Neural cell (in vitro differentiated cells): Measurements from ENCODE around the gene PLOD3. TPM values are rescaled to one million over a fixed set of nuclear protein-coding genes. Genes with fewer than 3 reads are reported as not detected.
"Not testable (repeated sequence)": the region's sequence is repeated elsewhere in the genome, so short reads cannot be mapped to it uniquely, and the experiment has no call there.

Experiments
- H2AFZ ChIP-seq: fragments of 200-600, 300-800 bp; sonication (generic), shearing (Covaris generic); 2 replicates; pipeline ENCODE4 v1.6.0; 2014; ENCODE audit warnings: low read depth, mild to moderate bottlenecking, antibody characterized with exemption, low read length, moderate library complexity
- H3F3A ChIP-seq: fragments of 200-600 bp; shearing (Covaris generic); 2 replicates; pipeline ENCODE4 v1.6.1; 2016; ENCODE audit warnings: mild to moderate bottlenecking, moderate library complexity, mixed read lengths, antibody characterized with exemption, low read length; ENCODE audit not compliant: insufficient read depth, poor library complexity, severe bottlenecking
- H3K27ac ChIP-seq: fragments of 200-600, 300-800 bp; sonication (generic), shearing (Covaris generic); 2 replicates; pipeline ENCODE4 v1.5.1; 2014; ENCODE audit warnings: mild to moderate bottlenecking, low read length, moderate library complexity
- H3K27me3 ChIP-seq: fragments of 300-800, 200-600 bp; sonication (generic), shearing (Covaris generic); 2 replicates; pipeline ENCODE4 v1.6.0; 2014; ENCODE audit warnings: mild to moderate bottlenecking, low read depth, low read length, moderate library complexity; ENCODE audit not compliant: insufficient read depth
- H3K36me3 ChIP-seq: fragments of 300-800, 200-600 bp; sonication (generic), shearing (Covaris generic); 2 replicates; pipeline ENCODE4 v1.5.1; 2014; ENCODE audit warnings: mild to moderate bottlenecking, antibody characterized with exemption, low read length, moderate library complexity; ENCODE audit not compliant: insufficient read depth
- H3K4me2 ChIP-seq: fragments of 300-800, 200-600 bp; sonication (generic), shearing (Covaris generic); 2 replicates; pipeline ENCODE4 v1.6.0; 2014; ENCODE audit warnings: mild to moderate bottlenecking, low read length
- H3K4me3 ChIP-seq: fragments of 300-800, 200-600 bp; sonication (generic), shearing (Covaris generic); 2 replicates; pipeline ENCODE4 v1.5.1; 2014; ENCODE audit warnings: mild to moderate bottlenecking, low read length, moderate library complexity
- H3K79me2 ChIP-seq: fragments of 200-600 bp; shearing (Covaris generic); replicated peaks from 2 replicates; pipeline ENCODE4 v1.6.0; 2014; ENCODE audit warnings: mild to moderate bottlenecking, low read length, moderate library complexity; ENCODE audit not compliant: insufficient read depth
- H3K9ac ChIP-seq: fragments of 300-800, 200-600 bp; sonication (generic), shearing (Covaris generic); 2 replicates; pipeline ENCODE4 v1.6.1; 2016; ENCODE audit warnings: mild to moderate bottlenecking, low read length, mixed read lengths
- H3K9me2 ChIP-seq: fragments of 200-600 bp; shearing (Covaris generic); 2 replicates; pipeline ENCODE4 v1.6.1; 2016; ENCODE audit warnings: mild to moderate bottlenecking, low read length, mixed read lengths; ENCODE audit not compliant: insufficient read depth
- H3K9me3 ChIP-seq: fragments of 200-600, 300-800 bp; sonication (generic), shearing (Covaris generic); 2 replicates; pipeline ENCODE4 v1.6.1; 2016; ENCODE audit warnings: mild to moderate bottlenecking, mixed run types, low read length, moderate library complexity, mixed read lengths
- H4K20me1 ChIP-seq: fragments of 200-600 bp; shearing (Covaris generic); 2 replicates; pipeline ENCODE4 v1.6.1; 2016; ENCODE audit warnings: mild to moderate bottlenecking, mixed run types; ENCODE audit not compliant: insufficient read depth
- EP300 ChIP-seq: fragments of 450-650 bp; conservative IDR thresholded peaks from 2 replicates; pipeline ENCODE4 v1.6.1; 2014; ENCODE audit warnings: antibody characterized with exemption, mild to moderate bottlenecking, moderate library complexity; ENCODE audit not compliant: poor library complexity, severe bottlenecking
- EZH2 ChIP-seq: fragments of 200-600, 300-800 bp; shearing (Covaris generic), sonication (generic); IDR thresholded peaks from 2 replicates; pipeline ENCODE4 v1.6.1; 2014; ENCODE audit warnings: antibody characterized with exemption, low read length, borderline replicate concordance, mild to moderate bottlenecking; ENCODE audit not compliant: insufficient read depth, poor library complexity, severe bottlenecking
- MXI1 ChIP-seq: fragments of 450-650 bp; conservative IDR thresholded peaks from 2 replicates; pipeline ENCODE4 v1.6.1; 2014; ENCODE audit warnings: antibody characterized with exemption, mild to moderate bottlenecking; ENCODE audit not compliant: poor library complexity, severe bottlenecking
- POLR2AphosphoS5 ChIP-seq: IDR thresholded peaks from 2 replicates; pipeline ENCODE4 v1.6.1; 2012
- RAD21 ChIP-seq: fragments of 450-650 bp; conservative IDR thresholded peaks from 2 replicates; pipeline ENCODE4 v1.6.1; 2014; ENCODE audit warnings: antibody characterized with exemption, mild to moderate bottlenecking, moderate library complexity
- SMC3 ChIP-seq: fragments of 450-650 bp; conservative IDR thresholded peaks from 2 replicates; pipeline ENCODE4 v1.6.1; 2014; ENCODE audit warnings: antibody characterized with exemption, mild to moderate bottlenecking, moderate library complexity; ENCODE audit not compliant: poor library complexity
- TAF1 ChIP-seq: IDR thresholded peaks from 2 replicates; pipeline ENCODE4 v1.6.1; 2012; ENCODE audit warnings: low read depth
- polyA plus RNA-seq: library from polyadenylated mRNA; depleted of rRNA; stranded (reverse); fragments of >200 nt; gene quantifications from 2 replicates; pipeline ENCODE4 v1.2.3, GENCODE V29; 2014
- TF ChIP-seq, protein P1 (sequence below): IDR thresholded peaks from 2 replicates; pipeline ENCODE4 v1.6.1; 2012; ENCODE audit warnings: borderline replicate concordance
- TF ChIP-seq, protein P2 (sequence below): fragments of 450-650 bp; IDR thresholded peaks from 2 replicates; pipeline ENCODE4 v1.5.1; 2014; ENCODE audit warnings: antibody characterized with exemption, mild to moderate bottlenecking, moderate library complexity; ENCODE audit not compliant: poor library complexity, severe bottlenecking

PLOD3 gene
- polyA plus RNA-seq, 1 donor from 2014 or later: 19.2 TPM

DNA sequence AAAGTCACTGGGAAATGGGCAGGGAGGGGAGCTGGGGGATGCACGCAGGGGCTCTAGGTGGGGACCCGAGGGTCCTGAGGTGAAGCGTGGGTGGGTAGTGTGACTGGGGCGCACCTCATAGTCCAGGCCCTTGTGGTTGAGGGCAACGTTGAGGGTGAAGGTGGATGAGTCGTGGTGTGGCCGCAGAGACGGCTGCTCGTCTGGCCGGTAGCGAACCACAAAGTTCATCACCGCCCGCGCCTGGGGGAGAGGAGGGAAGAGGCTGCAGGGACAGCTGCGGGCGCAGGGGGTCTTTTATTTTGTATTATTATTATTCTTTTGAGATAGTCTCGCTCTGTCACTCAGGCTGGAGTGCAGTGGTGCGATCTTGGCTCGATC is 10.7 kb downstream of the PLOD3 start:
- H3K9ac ChIP-seq: no peak overlapping the region
- H3K79me2 ChIP-seq: no peaks in the 10 kb centered on the region
- no peaks in the 10 kb centered on the region for H3K36me3 ChIP-seq
- no peaks in the 10 kb centered on the region for H4K20me1 ChIP-seq
- H3K9me3 ChIP-seq: no peaks in the 10 kb centered on the region
- no peaks in the 10 kb centered on the region for H3F3A ChIP-seq
- TF ChIP-seq MXI1: no peak
- no peak for TF ChIP-seq EZH2
- TF ChIP-seq, protein P1, sequence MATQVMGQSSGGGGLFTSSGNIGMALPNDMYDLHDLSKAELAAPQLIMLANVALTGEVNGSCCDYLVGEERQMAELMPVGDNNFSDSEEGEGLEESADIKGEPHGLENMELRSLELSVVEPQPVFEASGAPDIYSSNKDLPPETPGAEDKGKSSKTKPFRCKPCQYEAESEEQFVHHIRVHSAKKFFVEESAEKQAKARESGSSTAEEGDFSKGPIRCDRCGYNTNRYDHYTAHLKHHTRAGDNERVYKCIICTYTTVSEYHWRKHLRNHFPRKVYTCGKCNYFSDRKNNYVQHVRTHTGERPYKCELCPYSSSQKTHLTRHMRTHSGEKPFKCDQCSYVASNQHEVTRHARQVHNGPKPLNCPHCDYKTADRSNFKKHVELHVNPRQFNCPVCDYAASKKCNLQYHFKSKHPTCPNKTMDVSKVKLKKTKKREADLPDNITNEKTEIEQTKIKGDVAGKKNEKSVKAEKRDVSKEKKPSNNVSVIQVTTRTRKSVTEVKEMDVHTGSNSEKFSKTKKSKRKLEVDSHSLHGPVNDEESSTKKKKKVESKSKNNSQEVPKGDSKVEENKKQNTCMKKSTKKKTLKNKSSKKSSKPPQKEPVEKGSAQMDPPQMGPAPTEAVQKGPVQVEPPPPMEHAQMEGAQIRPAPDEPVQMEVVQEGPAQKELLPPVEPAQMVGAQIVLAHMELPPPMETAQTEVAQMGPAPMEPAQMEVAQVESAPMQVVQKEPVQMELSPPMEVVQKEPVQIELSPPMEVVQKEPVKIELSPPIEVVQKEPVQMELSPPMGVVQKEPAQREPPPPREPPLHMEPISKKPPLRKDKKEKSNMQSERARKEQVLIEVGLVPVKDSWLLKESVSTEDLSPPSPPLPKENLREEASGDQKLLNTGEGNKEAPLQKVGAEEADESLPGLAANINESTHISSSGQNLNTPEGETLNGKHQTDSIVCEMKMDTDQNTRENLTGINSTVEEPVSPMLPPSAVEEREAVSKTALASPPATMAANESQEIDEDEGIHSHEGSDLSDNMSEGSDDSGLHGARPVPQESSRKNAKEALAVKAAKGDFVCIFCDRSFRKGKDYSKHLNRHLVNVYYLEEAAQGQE: no peak
- no peak for TF ChIP-seq EP300
- H3K4me2 ChIP-seq: no peak overlapping the region
- no peak overlapping the region for H3K4me3 ChIP-seq
- no peak overlapping the region for H2AFZ ChIP-seq
- H3K9me2 ChIP-seq: no peaks in the 10 kb centered on the region
- peaks cover 19% of the 10 kb centered on the region for H3K27me3 ChIP-seq
- no peak overlapping the region for H3K27ac ChIP-seq

DNA sequence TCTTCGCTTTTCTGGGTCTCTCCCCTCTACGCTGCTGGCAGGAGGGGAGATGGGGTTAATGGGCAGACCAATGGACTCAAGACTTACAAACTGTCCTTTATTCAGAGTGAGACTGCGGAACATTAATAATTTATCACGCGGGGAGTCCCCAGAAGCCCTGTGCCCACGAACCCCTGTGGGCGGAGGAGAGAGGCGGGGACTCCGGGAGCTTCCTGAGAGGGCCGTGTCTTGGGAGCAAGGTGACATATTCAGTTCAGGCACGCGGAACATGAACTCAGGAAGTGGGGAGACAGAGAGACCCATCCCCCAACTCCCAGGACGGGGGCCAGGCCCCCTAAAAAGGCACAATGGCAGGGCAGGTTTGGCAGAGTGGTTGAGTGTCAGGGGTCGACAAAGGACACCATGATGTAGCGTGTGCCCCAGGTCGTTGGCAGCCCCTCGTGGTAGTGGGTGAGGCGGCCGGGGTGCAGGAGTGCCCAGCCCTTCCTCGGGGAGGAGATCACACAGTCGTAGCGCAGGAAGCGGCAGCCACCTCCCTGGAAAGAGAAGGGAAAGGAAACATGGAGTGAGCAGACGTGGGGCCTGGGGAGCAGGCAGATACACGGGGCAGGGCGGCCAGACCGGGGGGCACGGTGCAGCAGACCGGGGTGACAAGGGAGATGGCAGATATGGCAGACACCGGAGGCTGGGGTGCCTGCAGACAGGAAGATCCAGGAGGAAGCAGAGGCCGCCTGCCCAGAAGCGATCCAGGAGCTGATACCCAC is 11.3 kb downstream of the PLOD3 start:
- no peak overlapping the region for H2AFZ ChIP-seq
- H3K79me2 ChIP-seq: no peaks in the 10 kb centered on the region
- no peaks in the 10 kb centered on the region for H3K9me3 ChIP-seq
- H3K27ac ChIP-seq: no peak overlapping the region
- H3K4me3 ChIP-seq: no peak overlapping the region
- no peaks in the 10 kb centered on the region for H4K20me1 ChIP-seq
- no peak for TF ChIP-seq RAD21
- no peak for TF ChIP-seq EZH2
- TF ChIP-seq, protein P2, sequence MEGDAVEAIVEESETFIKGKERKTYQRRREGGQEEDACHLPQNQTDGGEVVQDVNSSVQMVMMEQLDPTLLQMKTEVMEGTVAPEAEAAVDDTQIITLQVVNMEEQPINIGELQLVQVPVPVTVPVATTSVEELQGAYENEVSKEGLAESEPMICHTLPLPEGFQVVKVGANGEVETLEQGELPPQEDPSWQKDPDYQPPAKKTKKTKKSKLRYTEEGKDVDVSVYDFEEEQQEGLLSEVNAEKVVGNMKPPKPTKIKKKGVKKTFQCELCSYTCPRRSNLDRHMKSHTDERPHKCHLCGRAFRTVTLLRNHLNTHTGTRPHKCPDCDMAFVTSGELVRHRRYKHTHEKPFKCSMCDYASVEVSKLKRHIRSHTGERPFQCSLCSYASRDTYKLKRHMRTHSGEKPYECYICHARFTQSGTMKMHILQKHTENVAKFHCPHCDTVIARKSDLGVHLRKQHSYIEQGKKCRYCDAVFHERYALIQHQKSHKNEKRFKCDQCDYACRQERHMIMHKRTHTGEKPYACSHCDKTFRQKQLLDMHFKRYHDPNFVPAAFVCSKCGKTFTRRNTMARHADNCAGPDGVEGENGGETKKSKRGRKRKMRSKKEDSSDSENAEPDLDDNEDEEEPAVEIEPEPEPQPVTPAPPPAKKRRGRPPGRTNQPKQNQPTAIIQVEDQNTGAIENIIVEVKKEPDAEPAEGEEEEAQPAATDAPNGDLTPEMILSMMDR: no peak
- no peak for TF ChIP-seq TAF1
- TF ChIP-seq MXI1: no peak
- no peak for TF ChIP-seq EP300
- TF ChIP-seq SMC3: no peak
- TF ChIP-seq, protein P1: no peak
- TF ChIP-seq POLR2AphosphoS5: no peak
- peaks cover 24% of the 10 kb centered on the region for H3K27me3 ChIP-seq
- no peaks in the 10 kb centered on the region for H3F3A ChIP-seq
- no peak overlapping the region for H3K4me2 ChIP-seq
- H3K9ac ChIP-seq: no peak overlapping the region
- no peaks in the 10 kb centered on the region for H3K9me2 ChIP-seq
- no peaks in the 10 kb centered on the region for H3K36me3 ChIP-seq

DNA sequence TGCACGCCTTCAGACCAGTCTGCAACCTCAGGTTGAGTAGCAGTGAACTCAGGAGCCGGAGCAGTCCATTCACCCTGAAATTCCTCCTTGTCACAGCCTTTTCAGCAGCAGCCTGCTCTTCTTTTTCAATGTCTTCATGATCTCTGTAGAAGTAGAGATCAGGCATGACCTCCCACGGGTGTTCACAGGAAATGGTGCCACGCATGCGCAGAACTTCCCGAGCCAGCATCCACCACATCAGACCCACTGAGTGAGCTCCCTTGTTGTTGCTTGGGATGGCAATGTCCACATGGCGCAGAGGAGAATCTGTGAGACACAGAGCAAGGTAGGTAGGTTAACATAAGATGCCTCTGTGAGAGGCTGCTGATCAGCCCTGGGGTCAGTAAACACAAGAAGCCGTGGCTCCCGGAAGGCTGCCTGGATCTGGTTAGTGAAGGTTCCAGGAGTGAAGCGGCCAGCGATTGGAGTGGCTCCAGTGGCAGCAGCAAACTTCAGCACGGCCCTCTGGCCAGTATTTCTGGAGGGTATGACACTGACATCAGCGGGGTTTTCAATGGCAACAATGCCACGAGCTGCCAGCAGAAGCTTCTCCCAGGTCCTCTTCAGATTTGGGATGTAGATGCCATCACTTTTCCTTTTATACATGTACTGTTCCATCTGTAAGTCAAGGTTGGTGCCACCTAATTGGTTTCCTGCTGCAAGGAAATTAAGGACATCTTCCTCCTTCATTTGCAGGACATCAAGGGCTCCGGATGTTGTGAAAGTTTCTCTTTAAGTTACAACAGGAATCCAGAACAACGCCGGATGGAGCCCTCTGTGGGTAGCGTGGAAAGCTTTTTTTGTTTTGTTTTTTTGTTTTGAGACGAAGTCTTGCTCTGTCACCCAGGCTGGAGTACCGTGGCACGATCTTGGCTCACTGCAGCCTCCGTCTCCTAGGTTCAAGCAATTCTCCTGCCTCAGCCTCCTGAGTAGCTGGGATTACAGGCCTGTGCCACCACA is 13.3 kb downstream of the PLOD3 start:
- not testable (repeated sequence) for H3K79me2 ChIP-seq, H3K36me3 ChIP-seq

More for the DNA sequence above, 13.3 kb downstream of the PLOD3 start:
- H2AFZ ChIP-seq, H3K9ac ChIP-seq, H3F3A ChIP-seq, H3K9me2 ChIP-seq, H3K9me3 ChIP-seq, H3K4me2 ChIP-seq, H3K27ac ChIP-seq, H3K4me3 ChIP-seq, H4K20me1 ChIP-seq: not testable (repeated sequence)
- H3K27me3 ChIP-seq: peaks cover 31% of the 10 kb centered on the region
